HEK293 (cell line): ENCODE results near the gene IL36RN.

Source experiments
- CTCF ChIA-PET: fragments of 350-600 bp; formaldehyde crosslinking; extraction: SDS; loops from one replicate; lab custom pipeline; 2021; ENCODE audit warnings: antibody characterized with exemption; lab: Yijun Ruan, JAX
- POLR2A ChIA-PET: fragments of 300-600 bp; formaldehyde crosslinking; extraction: SDS; loops from one replicate; lab custom pipeline; 2020; ENCODE audit warnings: antibody characterized with exemption, inconsistent platforms; lab: Yijun Ruan, JAX
- H3K27ac ChIP-seq: fragments of 200-500 bp; sonication (Bioruptor generic); 2 replicates; pipeline ENCODE4 v1.5.1; 2014; ENCODE audit warnings: low read depth, low read length, control low read depth, inconsistent platforms; ENCODE audit errors: extremely low read depth
- H3K36me3 ChIP-seq, 2 experiments: fragments of 200-500 bp in 1 of 2; sonication (Bioruptor generic) in 1 of 2; 1 replicate in 1 of 2; 2 replicates in 1 of 2; pipeline ENCODE4 v1.5.1; 2014 to 2017; ENCODE audit warnings: inconsistent platforms in 2 of 2, low read length in 2 of 2; ENCODE audit not compliant: control insufficient read depth in 2 of 2, insufficient read depth in 1 of 2
- H3K4me1 ChIP-seq: fragments of 200-500 bp; sonication (Bioruptor generic); 2 replicates; pipeline ENCODE4 v1.5.1; 2014; ENCODE audit warnings: mild to moderate bottlenecking, low read length, inconsistent platforms; ENCODE audit not compliant: control insufficient read depth, insufficient read depth
- H3K4me3 ChIP-seq: 2 replicates; pipeline ENCODE4 v1.5.1; 2011; ENCODE audit warnings: low read depth, mild to moderate bottlenecking, control low read depth, low read length, moderate library complexity
- H3K9me3 ChIP-seq: fragments of 200-500 bp; sonication (Bioruptor generic); 2 replicates; pipeline ENCODE4 v1.5.1; 2014; ENCODE audit warnings: low read depth, low read length, inconsistent platforms; ENCODE audit not compliant: control insufficient read depth, insufficient read depth
- GLIS1 ChIP-seq: fragments of 450-650 bp; formaldehyde crosslinking; IDR thresholded peaks from 2 replicates; pipeline ENCODE4 v1.5.1; 2016; ENCODE audit warnings: missing biosample characterization, missing genetic modification characterization
- OSR2 ChIP-seq: fragments of 450-650 bp; formaldehyde crosslinking; IDR thresholded peaks from 2 replicates; pipeline ENCODE4 v1.5.1; 2016; ENCODE audit warnings: missing biosample characterization, missing genetic modification characterization
- REST ChIP-seq: fragments of 450-650 bp; formaldehyde crosslinking; IDR thresholded peaks from 2 replicates; pipeline ENCODE4 v1.5.1; 2016; ENCODE audit warnings: missing biosample characterization, missing genetic modification characterization
- SP7 ChIP-seq: fragments of 450-650 bp; formaldehyde crosslinking; IDR thresholded peaks from 2 replicates; pipeline ENCODE4 v1.5.1; 2016; ENCODE audit warnings: missing biosample characterization, missing genetic modification characterization
- YY1 ChIP-seq: fragments of 450-650 bp; formaldehyde crosslinking; IDR thresholded peaks from 2 replicates; pipeline ENCODE4 v1.5.1; 2018; ENCODE audit warnings: missing biosample characterization, missing genetic modification characterization
- ZBTB7A ChIP-seq: fragments of 450-650 bp; formaldehyde crosslinking; IDR thresholded peaks from 2 replicates; pipeline ENCODE4 v1.5.1; 2016; ENCODE audit warnings: low read depth, missing biosample characterization, missing genetic modification characterization
- ZFP69B ChIP-seq: fragments of 450-650 bp; formaldehyde crosslinking; IDR thresholded peaks from 2 replicates; pipeline ENCODE4 v1.5.1; 2016; ENCODE audit warnings: missing biosample characterization, missing genetic modification characterization
- ZNF140 ChIP-seq: fragments of 450-650 bp; formaldehyde crosslinking; IDR thresholded peaks from 2 replicates; pipeline ENCODE4 v1.5.1; 2016; ENCODE audit warnings: missing biosample characterization, missing genetic modification characterization
- ZNF16 ChIP-seq: fragments of 450-650 bp; formaldehyde crosslinking; IDR thresholded peaks from 2 replicates; pipeline ENCODE4 v1.5.1; 2016; ENCODE audit warnings: low read depth, missing biosample characterization, missing genetic modification characterization
- ZNF2 ChIP-seq: fragments of 450-650 bp; formaldehyde crosslinking; IDR thresholded peaks from 2 replicates; pipeline ENCODE4 v1.5.1; 2016; ENCODE audit warnings: missing biosample characterization, missing genetic modification characterization
- ZNF214 ChIP-seq: fragments of 450-650 bp; formaldehyde crosslinking; IDR thresholded peaks from 2 replicates; pipeline ENCODE4 v1.5.1; 2017; ENCODE audit warnings: missing biosample characterization, mild to moderate bottlenecking, missing genetic modification characterization, borderline replicate concordance
- ZNF341 ChIP-seq: fragments of 450-650 bp; formaldehyde crosslinking; IDR thresholded peaks from 2 replicates; pipeline ENCODE4; 2016; ENCODE audit warnings: low read depth, missing biosample characterization, missing genetic modification characterization
- ZNF426 ChIP-seq: fragments of 450-650 bp; formaldehyde crosslinking; IDR thresholded peaks from 2 replicates; pipeline ENCODE4 v1.5.1; 2017; ENCODE audit warnings: missing biosample characterization, missing genetic modification characterization, mild to moderate bottlenecking, inconsistent platforms, moderate library complexity
- ZNF433 ChIP-seq: fragments of 450-650 bp; formaldehyde crosslinking; IDR thresholded peaks from 2 replicates; pipeline ENCODE4 v1.5.1; 2016; ENCODE audit warnings: missing biosample characterization, missing genetic modification characterization, low read depth
- ZNF513 ChIP-seq: fragments of 450-650 bp; IDR thresholded peaks from 2 replicates; pipeline ENCODE4 v1.5.1; 2018; ENCODE audit warnings: missing biosample characterization, missing genetic modification characterization
- ZNF518A ChIP-seq: fragments of 450-650 bp; formaldehyde crosslinking; conservative IDR thresholded peaks from 2 replicates; pipeline ENCODE4 v1.5.1; 2016; ENCODE audit warnings: low read depth, missing biosample characterization, missing genetic modification characterization
- ZNF555 ChIP-seq: fragments of 450-650 bp; formaldehyde crosslinking; conservative IDR thresholded peaks from 2 replicates; pipeline ENCODE4 v1.5.1; 2017; ENCODE audit warnings: missing biosample characterization, mild to moderate bottlenecking, missing genetic modification characterization, inconsistent platforms
- ZNF621 ChIP-seq: fragments of 450-650 bp; formaldehyde crosslinking; IDR thresholded peaks from 2 replicates; pipeline ENCODE4 v1.5.1; 2017; ENCODE audit warnings: missing biosample characterization, missing genetic modification characterization
- ZNF701 ChIP-seq: fragments of 450-650 bp; formaldehyde crosslinking; IDR thresholded peaks from 2 replicates; pipeline ENCODE4 v1.5.1; 2016; ENCODE audit warnings: missing biosample characterization, missing genetic modification characterization
- ZNF843 ChIP-seq: fragments of 450-650 bp; formaldehyde crosslinking; IDR thresholded peaks from 2 replicates; pipeline ENCODE4 v1.5.1; 2016; ENCODE audit warnings: missing biosample characterization, missing genetic modification characterization

The IL36RN gene

GRCh38 chr2:113085542-113085941, 26.5 kb downstream of the IL36RN start:
- TF ChIP-seq OSR2 (tag by site-specific recombination) (no peak), ZBTB7A (tag by site-specific recombination) (no peak), ZNF518A (no peak)
- Histone ChIP-seq H3K4me1 (no peaks in the 10 kb centered on the region), H3K4me3 (no peak overlapping the region), H3K9me3 (no peaks in the 10 kb centered on the region), H3K36me3 (no peaks in the 10 kb centered on the region), H3K27ac (no peak overlapping the region)
- ChIA-PET CTCF (interaction anchor here (0.5 to 1.2 kb wide), 6 partner anchors 7 to 68 kb away, joined by 3 to 10 read pairs (median 3); no protein-coding TSS in a partner anchor), POLR2A (no interaction called here)

GRCh38 chr2:113088213-113088992, 29.4 kb downstream of the IL36RN start:
- H3K4me1 ChIP-seq = no peaks in the 10 kb centered on the region
- TF ChIP-seq REST (tag by site-specific recombination) (peak; percentile 62; the same call in 1 of the 2 replicates), ZNF701 (no peak)
- CTCF ChIA-PET = interaction anchor here (0.6 to 2.3 kb wide), 3 partner anchors 8 to 64 kb away, joined by 3 to 12 read pairs (median 3); no protein-coding TSS in a partner anchor
- POLR2A ChIA-PET = no interaction called here
- no peaks in the 10 kb centered on the region for H3K36me3 ChIP-seq
- no peak overlapping the region for H3K27ac ChIP-seq
- no peak overlapping the region for H3K4me3 ChIP-seq
- H3K9me3 ChIP-seq = no peaks in the 10 kb centered on the region

- ChIA-PET POLR2A (no interaction called here), CTCF (interaction anchor here (1.5 to 2.3 kb wide), 3 partner anchors 10 to 48 kb away, joined by 3 to 12 read pairs (median 4); no protein-coding TSS in a partner anchor)
- no peak overlapping the region for H3K27ac ChIP-seq
- no peak overlapping the region for H3K4me3 ChIP-seq
- no peaks in the 10 kb centered on the region for H3K9me3 ChIP-seq
- H3K4me1 ChIP-seq = no peaks in the 10 kb centered on the region
- H3K36me3 ChIP-seq = no peaks in the 10 kb centered on the region
- no peak for TF ChIP-seq SP7 (tag by site-specific recombination)
- TF ChIP-seq ZNF513 (tag by site-specific recombination) = no peak
- TF ChIP-seq ZNF214 (tag by site-specific recombination) = no peak
- no peak for TF ChIP-seq ZNF140 (tag by site-specific recombination)
- no peak for TF ChIP-seq ZNF341 (tag by site-specific recombination)
- no peak for TF ChIP-seq ZNF621 (tag by site-specific recombination)
- TF ChIP-seq ZFP69B (tag by site-specific recombination) = no peak
- no peak for TF ChIP-seq YY1
- no peak for TF ChIP-seq GLIS1 (tag by site-specific recombination)
- no peak for TF ChIP-seq ZNF555 (tag by site-specific recombination)
- TF ChIP-seq ZNF16 (tag by site-specific recombination) = no peak
- TF ChIP-seq ZNF2 (tag by site-specific recombination) = no peak
- TF ChIP-seq ZNF433 (tag by site-specific recombination) = no peak
- no peak for TF ChIP-seq ZNF426 (tag by site-specific recombination)
- TF ChIP-seq ZNF843 (tag by site-specific recombination) = no peak
These were observed 30.9 kb downstream of the IL36RN start for GRCh38 chr2:113089916-113090315.
